A549 (cell line): ENCODE measurements around the gene MARCHF10. TPM values are rescaled to one million over a fixed set of nuclear protein-coding genes. Genes with fewer than 3 reads are reported as not detected.

ENCODE experiments used
- ATAC-seq, 2 experiments: fragments of 200-7000 bp in 1 of 2; fragments of >200 bp in 1 of 2; cut with Nextera tagmentation in 1 of 2; cut with Tn5 transposase in 1 of 2; 3 replicates each; pipeline versions ENCODE4 v1.8.0 to v1.9.1; 2018 to 2020; ENCODE audit warnings: mild to moderate bottlenecking in 1 of 2, moderate library complexity in 1 of 2
- CTCF ChIA-PET: fragments of 300-600 bp; sonication (Branson Sonifier 250); formaldehyde crosslinking; extraction: SDS; loops from one replicate; lab custom pipeline; 2021; ENCODE audit warnings: antibody characterized with exemption, inconsistent platforms; lab: Yijun Ruan, JAX
- POLR2A ChIA-PET: fragments of 350-600 bp; formaldehyde crosslinking; extraction: SDS; loops from one replicate; lab custom pipeline; 2021; ENCODE audit warnings: antibody characterized with exemption, inconsistent platforms; lab: Yijun Ruan, JAX
- DNase-seq, 2 experiments: peaks; one replicate each; pipeline versions ENCODE4 v3.0.0 to v3.0.0-alpha.2; 2011 to 2016; ENCODE audit warnings: low read depth in 1 of 2, low spot score in 1 of 2
- FAIRE-seq: peaks from 2 replicates; lab custom pipeline; 2011; peaks lifted over from hg19 to GRCh38; lab: Jason Lieb, UNC
- H3K27ac ChIP-seq, 2 experiments: fragments of >200 bp; sonication (Bioruptor Twin); formaldehyde crosslinking; 3 replicates each; pipeline ENCODE4 v1.5.1; 2016 to 2017
- H3K4me1 ChIP-seq: fragments of >200 bp; sonication (Bioruptor Twin); formaldehyde crosslinking; 3 replicates; pipeline ENCODE4 v1.6.1; 2016
- H3K4me2 ChIP-seq: fragments of >200 bp; sonication (Bioruptor Twin); formaldehyde crosslinking; 3 replicates; pipeline ENCODE4 v1.6.1; 2016
- H3K4me3 ChIP-seq: fragments of >200 bp; sonication (Bioruptor Twin); formaldehyde crosslinking; 3 replicates; pipeline ENCODE4 v1.5.1; 2016
- H3K9me3 ChIP-seq: fragments of >200 bp; sonication (Bioruptor Twin); formaldehyde crosslinking; 3 replicates; pipeline ENCODE4 v1.6.1; 2016
- BHLHE40 ChIP-seq: IDR thresholded peaks from 2 replicates; pipeline ENCODE4 v1.6.1; 2012; ENCODE audit warnings: low read depth, low read length, inconsistent platforms
- CBX2 ChIP-seq: fragments of 200-600 bp; sonication (generic); IDR thresholded peaks from 2 replicates; pipeline ENCODE4 v1.6.1; 2016; ENCODE audit warnings: low read depth, mild to moderate bottlenecking, borderline replicate concordance
- EP300 ChIP-seq, 2 experiments: fragments of >200 bp; sonication (Bioruptor Twin); formaldehyde crosslinking; IDR thresholded peaks; 2 replicates in 1 of 2; 3 replicates in 1 of 2; pipeline ENCODE4 v1.6.1; 2016 to 2017
- ESRRA ChIP-seq: fragments of 150-350 bp; IDR thresholded peaks from 2 replicates; pipeline ENCODE4 v1.6.1; 2014; ENCODE audit warnings: mild to moderate bottlenecking, low read length, borderline replicate concordance
- FOSL2 ChIP-seq, 2 experiments: fragments of 450-650 bp in 1 of 2; fragments of >200 bp in 1 of 2; sonication (Bioruptor Twin) in 1 of 2; formaldehyde crosslinking; IDR thresholded peaks; 2 replicates each; pipeline versions ENCODE4 v1.5.0 to v1.6.1; 2016 to 2020; ENCODE audit warnings: mild to moderate bottlenecking in 1 of 2, moderate library complexity in 1 of 2
- GATA3 ChIP-seq: IDR thresholded peaks from 2 replicates; pipeline ENCODE4 v1.6.1; 2012; ENCODE audit warnings: borderline replicate concordance
- HDAC2 ChIP-seq: fragments of 200-600 bp; sonication (generic); IDR thresholded peaks from 2 replicates; pipeline ENCODE4 v1.6.1; 2016
- HOXB13 ChIP-seq: fragments of 250-450 bp; sonication (Bioruptor Pico); IDR thresholded peaks from 2 replicates; pipeline ENCODE4 v1.5.0; 2020; ENCODE audit warnings: low read depth, mild to moderate bottlenecking, moderate library complexity
- JUN ChIP-seq, 2 experiments: fragments of >200 bp; sonication (Bioruptor Twin); formaldehyde crosslinking; IDR thresholded peaks; 2 replicates in 1 of 2; 3 replicates in 1 of 2; pipeline ENCODE4 v1.6.1; 2016 to 2017
- MAFK ChIP-seq: fragments of 450-650 bp; IDR thresholded peaks from 2 replicates; pipeline ENCODE4 v1.6.1; 2014; ENCODE audit not compliant: partially characterized antibody
- MYC ChIP-seq: IDR thresholded peaks from 2 replicates; pipeline ENCODE4 v1.6.1; 2012; ENCODE audit warnings: mild to moderate bottlenecking, inconsistent platforms, low read length, improper control_type of control experiment, borderline replicate concordance
- NFE2L2 ChIP-seq: fragments of 150-350 bp; conservative IDR thresholded peaks from 2 replicates; pipeline ENCODE4 v1.6.1; 2014; ENCODE audit warnings: low read length
- PHF8 ChIP-seq: fragments of 200-600 bp; sonication (generic); IDR thresholded peaks from 2 replicates; pipeline ENCODE4 v1.6.1; 2016; ENCODE audit warnings: low read depth, mild to moderate bottlenecking, antibody characterized with exemption, moderate library complexity, borderline replicate concordance
- RCOR1 ChIP-seq: fragments of 150-350 bp; IDR thresholded peaks from 2 replicates; pipeline ENCODE4 v1.6.1; 2014; ENCODE audit warnings: antibody characterized with exemption, low read length, low read depth
- RNF2 ChIP-seq: fragments of 200-600 bp; sonication (generic); IDR thresholded peaks from 2 replicates; pipeline ENCODE4 v1.6.1; 2016; ENCODE audit warnings: low read depth, mild to moderate bottlenecking, antibody characterized with exemption, moderate library complexity, borderline replicate concordance
- ZC3H11A ChIP-seq: fragments of 450-650 bp; IDR thresholded peaks from 2 replicates; pipeline ENCODE4 v1.6.1; 2014; ENCODE audit warnings: antibody characterized with exemption, mild to moderate bottlenecking
- ZNF302 ChIP-seq: fragments of 250-450 bp; sonication (Bioruptor Pico); IDR thresholded peaks from 2 replicates; pipeline ENCODE4 v1.9.0; 2021; ENCODE audit warnings: inconsistent platforms, mild to moderate bottlenecking, moderate library complexity
- WGBS: methylation state at CpG from one replicate; pipeline ENCODE4 v1.1.6; 2017; ENCODE audit errors: missing lambda C conversion rate; 5-methylcytosine and 5-hydroxymethylcytosine counted together
- polyA plus RNA-seq, 4 experiments: library from polyadenylated mRNA; depleted of rRNA in 3 of 4; stranded (reverse); fragments of >200 nt; fragmentation: RNase III in 1 of 4; extraction: RNeasy Plus Mini Kit Qiagen cat#74134 plus additional on column Dnase treatment in 1 of 4; gene quantifications; 2 replicates in 3 of 4; 3 replicates in 1 of 4; pipeline ENCODE4 v1.2.3, GENCODE V29; 2011 to 2017
- TF ChIP-seq, protein P1 (sequence below): fragments of 200-600 bp; sonication (generic); IDR thresholded peaks from 2 replicates; pipeline ENCODE4 v1.6.1; 2016; ENCODE audit warnings: antibody characterized with exemption, mild to moderate bottlenecking, moderate library complexity
- TF ChIP-seq, protein P2 (sequence below): fragments of >200 bp; sonication (Bioruptor Twin); formaldehyde crosslinking; IDR thresholded peaks from 2 replicates; pipeline ENCODE4 v1.6.1; 2016
- TF ChIP-seq, protein P3 (sequence below): fragments of 250-450 bp; sonication (Bioruptor Pico); IDR thresholded peaks from 2 replicates; pipeline ENCODE4 v1.5.0; 2021; ENCODE audit warnings: mild to moderate bottlenecking, moderate library complexity, borderline replicate concordance

The MARCHF10 gene
- polyA plus RNA-seq, 2 of the 4 experiments (the other 2 are of a cell fraction), result 0.43 to 0.57 TPM

DNA sequence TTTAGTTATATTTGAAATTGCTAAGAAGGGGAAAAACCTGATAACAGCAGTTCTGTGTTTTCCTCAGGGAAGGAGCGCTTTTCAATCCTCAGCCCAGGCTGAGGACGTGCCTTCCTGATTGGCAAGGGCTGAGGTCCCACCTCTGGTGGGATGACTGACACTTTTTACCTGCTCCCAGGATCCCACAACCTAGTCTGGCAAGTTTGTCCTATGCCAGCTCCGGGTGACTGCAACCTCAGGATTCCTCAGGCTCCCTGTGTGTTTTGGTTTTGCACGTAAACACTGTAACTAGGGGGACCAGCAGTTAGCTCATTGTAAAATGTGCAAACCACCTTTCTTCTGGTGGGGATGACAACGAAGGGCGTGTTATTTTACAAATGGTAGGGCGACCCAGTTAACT is 7.5 kb downstream of the MARCHF10 start:
- H3K27ac ChIP-seq, result peak overlapping the region; percentile 41 to 90
- peak in 1 of 2 experiments; percentile 79 for DNase-seq
- no peak overlapping the region for H3K4me3 ChIP-seq
- POLR2A ChIA-PET, result interaction anchor here (1.0 kb wide), 1 partner anchor 9 kb away, joined by 4 read pairs; no protein-coding TSS in a partner anchor
- peak; percentile 51 to 57; a peak in 4 of 6 replicates for ATAC-seq
- FAIRE-seq, result no peak
- 54% methylated on average over 7 of the region's 7 CpGs for WGBS
- CTCF ChIA-PET, result interaction anchor here (1.2 to 1.7 kb wide), 3 partner anchors 9 to 169 kb away, joined by 3 to 5 read pairs (median 5); no protein-coding TSS in a partner anchor
- peaks cover 38% of the 10 kb centered on the region for H3K4me1 ChIP-seq
- no peak overlapping the region for H3K4me2 ChIP-seq
- H3K9me3 ChIP-seq, result no peaks in the 10 kb centered on the region
- no peak for TF ChIP-seq FOSL2 (IDR thresholded peaks at IDR 0.05)
- peak; percentile 43 for TF ChIP-seq FOSL2 (CRISPR knock-in tag; IDR thresholded peaks at IDR 0.05)
- 0 out of 2 replicates have a peak, but pooled peaks have one; percentile 7 for TF ChIP-seq NFE2L2
- TF ChIP-seq HDAC2, result no peak
- TF ChIP-seq MAFK, result peak; percentile 42
- TF ChIP-seq EP300 (IDR thresholded peaks at IDR 0.05), result no peak

DNA sequence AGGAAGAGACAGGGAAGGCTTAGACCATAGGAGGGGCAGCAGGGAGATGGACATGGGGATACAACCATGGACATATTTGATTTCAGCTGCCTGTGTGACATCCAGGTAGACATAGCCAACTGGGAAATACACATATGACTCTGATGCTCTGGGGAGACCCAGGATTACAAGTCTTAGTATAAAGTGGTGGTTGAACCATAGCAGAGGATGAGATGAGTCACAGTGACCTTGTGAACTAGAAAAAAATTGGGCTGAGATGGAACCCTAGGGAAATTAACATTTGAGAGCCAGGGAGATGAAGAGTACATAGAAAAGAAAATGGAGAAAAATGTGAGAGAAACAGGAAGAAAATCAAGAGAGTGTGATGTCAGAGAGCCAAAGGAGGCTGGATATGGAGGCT is 10.2 kb downstream of the MARCHF10 start:
- DNase-seq, result no peak
- ChIA-PET CTCF (interaction anchor here (0.6 to 1.7 kb wide), 3 partner anchors 19 to 170 kb away, joined by 3 to 4 read pairs (median 3); no protein-coding TSS in a partner anchor), POLR2A (interaction anchor here (0.7 kb wide), 1 partner anchor 27 kb away, joined by 6 read pairs; no protein-coding TSS in a partner anchor)
- Histone ChIP-seq H3K27ac (peak overlapping the region; percentile 41 to 90), H3K4me1 (peaks cover 15% of the 10 kb centered on the region), H3K9me3 (no peaks in the 10 kb centered on the region), H3K4me3 (no peak overlapping the region), H3K4me2 (no peak overlapping the region)
- no peak for FAIRE-seq
- TF ChIP-seq HOXB13 (no peak), RCOR1 (no peak), EP300 (IDR thresholded peaks at IDR 0.05) (no peak), GATA3 (no peak), JUN (IDR thresholded peaks at IDR 0.05) (no peak), ESRRA (no peak), ZC3H11A (no peak), PHF8 (no peak)
- TF ChIP-seq, protein P1, sequence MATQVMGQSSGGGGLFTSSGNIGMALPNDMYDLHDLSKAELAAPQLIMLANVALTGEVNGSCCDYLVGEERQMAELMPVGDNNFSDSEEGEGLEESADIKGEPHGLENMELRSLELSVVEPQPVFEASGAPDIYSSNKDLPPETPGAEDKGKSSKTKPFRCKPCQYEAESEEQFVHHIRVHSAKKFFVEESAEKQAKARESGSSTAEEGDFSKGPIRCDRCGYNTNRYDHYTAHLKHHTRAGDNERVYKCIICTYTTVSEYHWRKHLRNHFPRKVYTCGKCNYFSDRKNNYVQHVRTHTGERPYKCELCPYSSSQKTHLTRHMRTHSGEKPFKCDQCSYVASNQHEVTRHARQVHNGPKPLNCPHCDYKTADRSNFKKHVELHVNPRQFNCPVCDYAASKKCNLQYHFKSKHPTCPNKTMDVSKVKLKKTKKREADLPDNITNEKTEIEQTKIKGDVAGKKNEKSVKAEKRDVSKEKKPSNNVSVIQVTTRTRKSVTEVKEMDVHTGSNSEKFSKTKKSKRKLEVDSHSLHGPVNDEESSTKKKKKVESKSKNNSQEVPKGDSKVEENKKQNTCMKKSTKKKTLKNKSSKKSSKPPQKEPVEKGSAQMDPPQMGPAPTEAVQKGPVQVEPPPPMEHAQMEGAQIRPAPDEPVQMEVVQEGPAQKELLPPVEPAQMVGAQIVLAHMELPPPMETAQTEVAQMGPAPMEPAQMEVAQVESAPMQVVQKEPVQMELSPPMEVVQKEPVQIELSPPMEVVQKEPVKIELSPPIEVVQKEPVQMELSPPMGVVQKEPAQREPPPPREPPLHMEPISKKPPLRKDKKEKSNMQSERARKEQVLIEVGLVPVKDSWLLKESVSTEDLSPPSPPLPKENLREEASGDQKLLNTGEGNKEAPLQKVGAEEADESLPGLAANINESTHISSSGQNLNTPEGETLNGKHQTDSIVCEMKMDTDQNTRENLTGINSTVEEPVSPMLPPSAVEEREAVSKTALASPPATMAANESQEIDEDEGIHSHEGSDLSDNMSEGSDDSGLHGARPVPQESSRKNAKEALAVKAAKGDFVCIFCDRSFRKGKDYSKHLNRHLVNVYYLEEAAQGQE, result no peak
- ATAC-seq, result no peak

DNA sequence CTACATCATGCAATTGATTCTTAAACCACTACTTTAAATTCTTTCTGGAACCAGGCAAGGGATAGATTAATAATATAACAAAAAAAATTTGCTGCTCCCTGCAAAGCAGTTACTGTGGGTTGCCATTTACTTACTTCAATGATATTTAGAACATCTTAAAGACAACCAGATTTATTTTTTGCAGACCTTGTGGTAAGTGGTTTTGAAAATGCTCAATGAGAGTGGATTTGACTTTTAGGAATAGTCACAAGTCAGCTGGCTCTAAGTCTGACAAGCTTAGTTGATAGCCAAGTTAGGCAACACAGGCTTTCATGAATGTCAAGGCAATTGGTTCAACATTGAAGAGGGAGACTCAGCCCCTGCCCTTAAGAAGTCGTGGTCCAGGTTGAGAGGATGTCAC is 11.8 kb downstream of the MARCHF10 start:
- TF ChIP-seq BHLHE40 (no peak), ZC3H11A (no peak), CBX2 (no peak), ZNF302 (CRISPR knock-in tag) (no peak), NFE2L2 (no peak), GATA3 (no peak), HOXB13 (no peak), RCOR1 (no peak), MYC (no peak), PHF8 (no peak), EP300 (IDR thresholded peaks at IDR 0.05) (no peak), RNF2 (no peak)
- TF ChIP-seq, protein P2, sequence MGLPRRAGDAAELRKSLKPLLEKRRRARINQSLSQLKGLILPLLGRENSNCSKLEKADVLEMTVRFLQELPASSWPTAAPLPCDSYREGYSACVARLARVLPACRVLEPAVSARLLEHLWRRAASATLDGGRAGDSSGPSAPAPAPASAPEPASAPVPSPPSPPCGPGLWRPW, result no peak
- TF ChIP-seq, protein P3, sequence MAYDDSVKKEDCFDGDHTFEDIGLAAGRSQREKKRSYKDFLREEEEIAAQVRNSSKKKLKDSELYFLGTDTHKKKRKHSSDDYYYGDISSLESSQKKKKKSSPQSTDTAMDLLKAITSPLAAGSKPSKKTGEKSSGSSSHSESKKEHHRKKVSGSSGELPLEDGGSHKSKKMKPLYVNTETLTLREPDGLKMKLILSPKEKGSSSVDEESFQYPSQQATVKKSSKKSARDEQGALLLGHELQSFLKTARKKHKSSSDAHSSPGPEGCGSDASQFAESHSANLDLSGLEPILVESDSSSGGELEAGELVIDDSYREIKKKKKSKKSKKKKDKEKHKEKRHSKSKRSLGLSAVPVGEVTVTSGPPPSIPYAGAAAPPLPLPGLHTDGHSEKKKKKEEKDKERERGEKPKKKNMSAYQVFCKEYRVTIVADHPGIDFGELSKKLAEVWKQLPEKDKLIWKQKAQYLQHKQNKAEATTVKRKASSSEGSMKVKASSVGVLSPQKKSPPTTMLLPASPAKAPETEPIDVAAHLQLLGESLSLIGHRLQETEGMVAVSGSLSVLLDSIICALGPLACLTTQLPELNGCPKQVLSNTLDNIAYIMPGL (CRISPR knock-in tag), result no peak
- CTCF ChIA-PET, result interaction anchor here (0.7 to 1.3 kb wide), 3 partner anchors 14 to 172 kb away, joined by 3 to 5 read pairs (median 3); no protein-coding TSS in a partner anchor
- 71% methylated on average over 1 of the region's 1 CpG for WGBS
- no peaks in the 10 kb centered on the region for H3K9me3 ChIP-seq
- DNase-seq (no peak), ATAC-seq (no peak), FAIRE-seq (no peak)
- no peak overlapping the region for H3K4me2 ChIP-seq
- POLR2A ChIA-PET, result no interaction called here
- H3K4me1 ChIP-seq, result peaks cover 23% of the 10 kb centered on the region
- H3K27ac ChIP-seq, result peak overlapping the region; percentile 88 to 90; a peak in 4 of 6 replicates
- no peak overlapping the region for H3K4me3 ChIP-seq
